ENCODE results near the gene FSIP1.

FSIP1 gene

DNA sequence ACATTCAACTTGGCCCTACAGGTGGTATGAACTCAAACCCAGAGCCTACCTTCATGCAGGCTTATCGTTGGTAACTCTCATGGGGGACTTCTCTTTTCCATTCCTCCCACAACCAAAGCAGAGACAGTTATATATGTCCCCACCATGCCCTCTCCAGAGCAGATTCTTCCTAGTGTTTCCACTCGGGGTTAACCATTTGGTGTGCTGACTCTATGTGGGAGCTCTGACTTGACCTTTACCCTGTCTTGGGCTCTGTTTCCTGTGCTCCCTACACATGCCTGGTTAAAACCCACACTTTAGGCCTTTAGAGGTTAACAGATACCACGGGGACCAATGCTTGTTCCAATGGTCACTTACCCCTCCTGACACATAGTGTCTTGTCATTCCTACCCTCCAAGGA is 80.7 kb downstream of the FSIP1 start:
- TF ChIP-seq, protein P1, sequence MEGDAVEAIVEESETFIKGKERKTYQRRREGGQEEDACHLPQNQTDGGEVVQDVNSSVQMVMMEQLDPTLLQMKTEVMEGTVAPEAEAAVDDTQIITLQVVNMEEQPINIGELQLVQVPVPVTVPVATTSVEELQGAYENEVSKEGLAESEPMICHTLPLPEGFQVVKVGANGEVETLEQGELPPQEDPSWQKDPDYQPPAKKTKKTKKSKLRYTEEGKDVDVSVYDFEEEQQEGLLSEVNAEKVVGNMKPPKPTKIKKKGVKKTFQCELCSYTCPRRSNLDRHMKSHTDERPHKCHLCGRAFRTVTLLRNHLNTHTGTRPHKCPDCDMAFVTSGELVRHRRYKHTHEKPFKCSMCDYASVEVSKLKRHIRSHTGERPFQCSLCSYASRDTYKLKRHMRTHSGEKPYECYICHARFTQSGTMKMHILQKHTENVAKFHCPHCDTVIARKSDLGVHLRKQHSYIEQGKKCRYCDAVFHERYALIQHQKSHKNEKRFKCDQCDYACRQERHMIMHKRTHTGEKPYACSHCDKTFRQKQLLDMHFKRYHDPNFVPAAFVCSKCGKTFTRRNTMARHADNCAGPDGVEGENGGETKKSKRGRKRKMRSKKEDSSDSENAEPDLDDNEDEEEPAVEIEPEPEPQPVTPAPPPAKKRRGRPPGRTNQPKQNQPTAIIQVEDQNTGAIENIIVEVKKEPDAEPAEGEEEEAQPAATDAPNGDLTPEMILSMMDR (IDR thresholded peaks at IDR 0.05; ENCODE audit: low read depth, low read length): no peak
- Histone ChIP-seq H3K27me3 (ENCODE audit: insufficient read depth, low read depth, severe bottlenecking) (no peaks in the 10 kb centered on the region), H3K4me3 (ENCODE audit: low read depth, low read length) (no peak overlapping the region), H3K27ac (no peak overlapping the region), H3K36me3 (no peaks in the 10 kb centered on the region), H3K9me3 (ENCODE audit: severe bottlenecking) (no peaks in the 10 kb centered on the region)
- no peak for DNase-seq

DNA sequence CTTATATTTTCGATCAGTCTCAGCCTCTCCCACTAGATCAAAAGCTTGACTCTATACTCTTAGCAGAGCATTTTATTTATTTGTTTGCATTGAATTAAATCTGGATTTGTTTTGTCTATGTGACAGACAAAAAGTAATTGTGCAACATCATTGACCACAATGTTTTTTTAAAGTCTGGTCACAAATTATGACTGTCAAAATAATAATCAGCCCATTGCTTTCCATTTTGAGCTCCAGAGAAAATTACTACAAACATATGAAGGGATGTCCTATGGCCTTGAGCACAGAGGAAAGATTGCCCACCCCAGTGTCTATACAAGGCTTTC is 82.3 kb downstream of the FSIP1 start:
- Histone ChIP-seq H3K4me3 (ENCODE audit: low read depth, low read length) (no peak overlapping the region), H3K9me3 (ENCODE audit: severe bottlenecking) (no peaks in the 10 kb centered on the region), H3K36me3 (no peaks in the 10 kb centered on the region), H3K27ac (no peak overlapping the region), H3K27me3 (ENCODE audit: insufficient read depth, low read depth, severe bottlenecking) (no peaks in the 10 kb centered on the region)
- TF ChIP-seq, protein P1 (IDR thresholded peaks at IDR 0.05; ENCODE audit: low read depth, low read length): no peak
- no peak for DNase-seq

- Histone ChIP-seq H3K27me3 (ENCODE audit: insufficient read depth, low read depth, severe bottlenecking) (no peaks in the 10 kb centered on the region), H3K9me3 (ENCODE audit: severe bottlenecking) (no peaks in the 10 kb centered on the region), H3K27ac (no peak overlapping the region), H3K4me3 (ENCODE audit: low read depth, low read length) (no peak overlapping the region), H3K36me3 (no peaks in the 10 kb centered on the region)
- DNase-seq: no peak
- TF ChIP-seq, protein P1 (IDR thresholded peaks at IDR 0.05; ENCODE audit: low read depth, low read length): no peak
Measured at GRCh38 chr15:39699516-39700374, 82.9 kb downstream of the FSIP1 start.

- Histone ChIP-seq H3K27ac (no peak overlapping the region), H3K36me3 (no peaks in the 10 kb centered on the region), H3K4me3 (ENCODE audit: low read depth, low read length) (no peak overlapping the region), H3K9me3 (ENCODE audit: severe bottlenecking) (no peaks in the 10 kb centered on the region), H3K27me3 (ENCODE audit: insufficient read depth, low read depth, severe bottlenecking) (no peaks in the 10 kb centered on the region)
- TF ChIP-seq, protein P1 (IDR thresholded peaks at IDR 0.05; ENCODE audit: low read depth, low read length): no peak
- no peak for DNase-seq
Measured at GRCh38 chr15:39698444-39699390, 83.9 kb downstream of the FSIP1 start.

- Histone ChIP-seq H3K4me3 (ENCODE audit: low read depth, low read length) (no peak overlapping the region), H3K36me3 (no peaks in the 10 kb centered on the region), H3K9me3 (ENCODE audit: severe bottlenecking) (no peaks in the 10 kb centered on the region), H3K27ac (no peak overlapping the region), H3K27me3 (ENCODE audit: insufficient read depth, low read depth, severe bottlenecking) (no peaks in the 10 kb centered on the region)
- no peak for DNase-seq
- TF ChIP-seq, protein P1 (IDR thresholded peaks at IDR 0.05; ENCODE audit: low read depth, low read length): no peak
Measured at GRCh38 chr15:39697509-39697908, 85.1 kb downstream of the FSIP1 start.
